ENCODE measurements around the gene SF3B5. TPM values are rescaled to one million over a fixed set of nuclear protein-coding genes. Genes with fewer than 3 reads are reported as not detected.

Gene SF3B5
- total RNA-seq (2021; fragmentation: NEBNext Ultra II Directional; extraction: Animal tissue kit (Norgen Biotek cat#: 25700)), result 100 to 1,000 TPM; 172 to 189 (median 177) TPM
- long read RNA-seq, transcript SF3B5-201 (1 exons, 693 nt), result major isoform, 116 of 116 reads
- long read RNA-seq, partial matches to known transcripts, result 0 of 116 reads
- long read RNA-seq, other reads (novel, unspliced or antisense), result 0 of 116 reads

GRCh38 chr6:144095134-144096002 is at the start of gene SF3B5:
Gene SF3B5, minus strand, starts transcription at chr6:144095573. Its CDS starts 76 bp downstream, at chr6:144095497.
- DNase-seq, result peak; percentile 100
- H3K36me3 Mint-ChIP-seq (ENCODE audit: low read depth), result peaks cover 11% of the 10 kb centered on the region
- peak within 1 kb of the TSS; percentile 97 for H3K27ac Mint-ChIP-seq
- H3K4me3 Mint-ChIP-seq, result peak within 1 kb of the TSS; percentile 99
- H3K9me3 Mint-ChIP-seq, result no peaks in the 10 kb centered on the region
- H3K27me3 Mint-ChIP-seq (ENCODE audit: insufficient read depth), result peaks cover 3% of the 10 kb centered on the region
- H3K4me1 Mint-ChIP-seq (ENCODE audit: low read depth), result peaks cover 36% of the 10 kb centered on the region
- no peak for TF ChIP-seq CTCF (IDR thresholded peaks at IDR 0.05)

DNA sequence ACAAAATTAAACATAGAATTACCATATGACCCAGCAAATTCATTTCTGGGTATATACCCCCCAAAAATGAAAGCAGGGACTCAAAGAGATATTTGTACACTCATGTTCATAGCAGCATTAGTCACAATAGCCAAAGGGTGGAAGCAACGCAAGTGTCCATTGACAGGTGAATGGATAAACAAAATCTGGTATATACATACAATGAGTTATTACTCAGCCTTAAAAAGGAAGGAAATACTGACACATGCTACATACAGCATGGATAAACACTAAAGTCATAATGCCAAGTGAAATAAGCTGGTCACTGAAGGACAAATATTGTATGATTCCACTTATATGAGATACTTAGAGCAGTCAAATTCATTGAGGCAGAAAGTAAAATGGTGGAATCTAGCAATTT is 49.6 kb upstream of the SF3B5 start:
- Mint-ChIP-seq H3K27me3 (ENCODE audit: insufficient read depth) (peaks cover 2% of the 10 kb centered on the region), H3K4me1 (ENCODE audit: low read depth) (peaks cover 14% of the 10 kb centered on the region)

DNA sequence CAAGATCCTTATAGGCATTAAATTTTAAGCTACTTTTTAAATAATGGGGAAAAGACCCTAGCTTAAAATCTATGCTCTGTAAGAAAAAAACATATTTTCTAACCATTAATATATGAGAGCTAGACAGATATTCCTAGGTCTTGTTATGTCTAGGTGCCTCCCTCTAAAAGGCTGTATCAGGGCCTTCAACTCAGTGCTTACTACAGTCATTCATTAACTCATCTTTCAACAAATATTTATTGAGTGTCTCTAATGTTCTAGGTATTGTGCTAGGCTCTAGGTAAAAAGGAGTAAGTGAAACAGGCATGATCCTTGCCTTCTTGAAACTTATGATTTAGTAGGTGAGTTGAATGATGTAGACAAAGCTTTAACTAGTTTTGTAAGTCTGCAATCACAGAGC is 48.5 kb upstream of the SF3B5 start:
- Mint-ChIP-seq H3K4me3 (no peak overlapping the region), H3K9me3 (no peaks in the 10 kb centered on the region), H3K27ac (no peak overlapping the region), H3K27me3 (ENCODE audit: insufficient read depth) (peaks cover 2% of the 10 kb centered on the region), H3K4me1 (ENCODE audit: low read depth) (peaks cover 14% of the 10 kb centered on the region), H3K36me3 (ENCODE audit: low read depth) (no peaks in the 10 kb centered on the region)
- TF ChIP-seq CTCF (IDR thresholded peaks at IDR 0.05), result no peak
- no peak for DNase-seq

More for the DNA sequence above, 49.6 kb upstream of the SF3B5 start:
- Mint-ChIP-seq H3K36me3 (ENCODE audit: low read depth) (no peaks in the 10 kb centered on the region), H3K4me3 (no peak overlapping the region), H3K9me3 (no peaks in the 10 kb centered on the region), H3K27ac (no peak overlapping the region)
- no peak for TF ChIP-seq CTCF (IDR thresholded peaks at IDR 0.05)
- DNase-seq, result no peak

- Mint-ChIP-seq H3K36me3 (ENCODE audit: low read depth) (no peaks in the 10 kb centered on the region), H3K4me1 (ENCODE audit: low read depth) (peaks cover 14% of the 10 kb centered on the region), H3K27me3 (ENCODE audit: insufficient read depth) (no peaks in the 10 kb centered on the region; the same call in none of the 2 replicates), H3K9me3 (no peaks in the 10 kb centered on the region), H3K4me3 (no peak overlapping the region), H3K27ac (no peak overlapping the region)
- no peak for TF ChIP-seq CTCF (IDR thresholded peaks at IDR 0.05)
- no peak for DNase-seq
Observed at GRCh38 chr6:144143106-144143505, 47.7 kb upstream of the SF3B5 start.

- Mint-ChIP-seq H3K9me3 (no peaks in the 10 kb centered on the region), H3K27me3 (ENCODE audit: insufficient read depth) (no peaks in the 10 kb centered on the region; the same call in none of the 2 replicates), H3K4me3 (no peak overlapping the region), H3K36me3 (ENCODE audit: low read depth) (no peaks in the 10 kb centered on the region), H3K27ac (no peak overlapping the region), H3K4me1 (ENCODE audit: low read depth) (peaks cover 14% of the 10 kb centered on the region)
- no peak for DNase-seq
- no peak for TF ChIP-seq CTCF (IDR thresholded peaks at IDR 0.05)
Observed at GRCh38 chr6:144141470-144141869, 46.1 kb upstream of the SF3B5 start.
